GM12878 (cell line): ENCODE measurements around the gene PRKN. TPM values are rescaled to one million over a fixed set of nuclear protein-coding genes. Genes with fewer than 3 reads are reported as not detected.

ENCODE experiments used
- ATAC-seq: fragments of 200-7000 bp; cut with Tn5 transposase; 3 replicates; pipeline ENCODE4 v1.9.1; 2020; ENCODE audit warnings: mild to moderate bottlenecking, moderate library complexity
- BruUV-seq: library from RNA; stranded (reverse); fragments of 400-500 nt; replicated peaks from 2 replicates; lab custom pipeline; 2021; lab: Mats Ljungman, UMichigan
- CTCF ChIA-PET: fragments of 300-600 bp; sonication (Branson Sonifier 250); formaldehyde crosslinking; extraction: SDS; loops from one replicate; lab custom pipeline; 2021; ENCODE audit warnings: inconsistent platforms; lab: Yijun Ruan, JAX
- POLR2A ChIA-PET: fragments of 350-600 bp; formaldehyde crosslinking; extraction: SDS; loops from one replicate; lab custom pipeline; 2021; ENCODE audit warnings: inconsistent platforms; lab: Charles Lee
- RAD21 ChIA-PET: fragments of 300-600 bp; sonication (Branson Sonifier 250); formaldehyde crosslinking; loops from one replicate; lab custom pipeline; 2023; ENCODE audit warnings: antibody characterized with exemption; ENCODE audit not compliant: unreplicated experiment; lab: Charles Lee
- SMC1A ChIA-PET: fragments of 300-600 bp; sonication (Branson Sonifier 250); formaldehyde crosslinking; loops from one replicate; lab custom pipeline; 2023; ENCODE audit not compliant: unreplicated experiment, uncharacterized antibody; lab: Charles Lee
- DNase-seq: peaks from one replicate; pipeline ENCODE4 v3.0.0-alpha.2; 2011; ENCODE audit warnings: low read depth, low spot score
- FAIRE-seq: peaks from 3 replicates; lab custom pipeline; 2011; peaks lifted over from hg19 to GRCh38; lab: Jason Lieb, UNC
- H2AFZ ChIP-seq: 2 replicates; pipeline ENCODE4 v1.6.0; 2011; ENCODE audit warnings: low read depth, low read length, control low read depth; ENCODE audit not compliant: control insufficient read depth
- H3K27ac ChIP-seq: 2 replicates; pipeline ENCODE4 v1.5.1; 2011; ENCODE audit warnings: control low read depth; ENCODE audit not compliant: control insufficient read depth, insufficient read depth
- H3K27me3 ChIP-seq, 2 experiments: replicated peaks in 1 of 2; 2 replicates each; pipeline versions ENCODE4 v1.6.0 to v1.6.1; 2011; ENCODE audit warnings: low read length in 1 of 2; ENCODE audit not compliant: control insufficient read depth in 2 of 2, insufficient read depth in 2 of 2
- H3K36me3 ChIP-seq, 2 experiments: 2 replicates each; pipeline ENCODE4 v1.5.1; 2011; ENCODE audit warnings: low read length in 1 of 2; ENCODE audit not compliant: control insufficient read depth in 2 of 2, insufficient read depth in 2 of 2
- H3K4me1 ChIP-seq: 2 replicates; pipeline ENCODE4 v1.6.1; 2011; ENCODE audit warnings: mild to moderate bottlenecking, low read length, moderate library complexity, mixed read lengths; ENCODE audit not compliant: control insufficient read depth, insufficient read depth
- H3K4me2 ChIP-seq: 2 replicates; pipeline ENCODE4 v1.6.0; 2011; ENCODE audit warnings: control low read depth; ENCODE audit not compliant: control insufficient read depth, insufficient read depth
- H3K4me3 ChIP-seq: fragments of 200-600 bp; sonication (generic); 2 replicates; pipeline ENCODE4 v1.5.1; 2016
- H3K79me2 ChIP-seq: 2 replicates; pipeline ENCODE4 v1.6.0; 2011; ENCODE audit warnings: low read length; ENCODE audit not compliant: control insufficient read depth, insufficient read depth
- H3K9ac ChIP-seq: 2 replicates; pipeline ENCODE4 v1.8.0; 2011; ENCODE audit warnings: low read length, control low read depth, mixed read lengths; ENCODE audit not compliant: control insufficient read depth, insufficient read depth
- H3K9me3 ChIP-seq: replicated peaks from 3 replicates; pipeline ENCODE4 v1.5.1; 2011; ENCODE audit warnings: mild to moderate bottlenecking, low read length; ENCODE audit not compliant: control insufficient read depth, insufficient read depth
- H4K20me1 ChIP-seq: 2 replicates; pipeline ENCODE4 v1.6.0; 2011; ENCODE audit not compliant: control insufficient read depth, insufficient read depth
- BCL11A ChIP-seq: IDR thresholded peaks from 2 replicates; pipeline ENCODE4 v1.6.1; 2011; ENCODE audit warnings: low read depth, low read length
- CBX5 ChIP-seq: sonication (generic); IDR thresholded peaks from 2 replicates; pipeline ENCODE4 v1.6.1; 2016; ENCODE audit warnings: low read depth, moderate library complexity, mild to moderate bottlenecking, inconsistent platforms
- E2F8 ChIP-seq: fragments of 450-650 bp; IDR thresholded peaks from 2 replicates; pipeline ENCODE4 v1.6.1; 2018; ENCODE audit warnings: mild to moderate bottlenecking, low read depth, moderate library complexity; ENCODE audit not compliant: partially characterized antibody
- EZH2 ChIP-seq: IDR thresholded peaks from 2 replicates; pipeline ENCODE4 v1.6.1; 2012; ENCODE audit warnings: low read depth, mild to moderate bottlenecking, control low read depth, inconsistent platforms, low read length, borderline replicate concordance; ENCODE audit not compliant: control insufficient read depth
- GATAD2B ChIP-seq: fragments of 450-650 bp; conservative IDR thresholded peaks from 2 replicates; pipeline ENCODE4 v1.6.1; 2017; ENCODE audit warnings: low read depth, mild to moderate bottlenecking, moderate library complexity
- NKRF ChIP-seq: fragments of 450-650 bp; conservative IDR thresholded peaks from 2 replicates; pipeline ENCODE4 v1.6.1; 2017; ENCODE audit warnings: mild to moderate bottlenecking, moderate library complexity
- NR2C1 ChIP-seq: fragments of 450-650 bp; IDR thresholded peaks from 2 replicates; pipeline ENCODE4 v1.6.1; 2017; ENCODE audit warnings: antibody characterized with exemption, mild to moderate bottlenecking, moderate library complexity
- PAX5 ChIP-seq: IDR thresholded peaks from 2 replicates; pipeline ENCODE4 v1.6.1; 2011; ENCODE audit warnings: low read depth, low read length, borderline replicate concordance
- RB1 ChIP-seq: fragments of 450-650 bp; formaldehyde crosslinking; IDR thresholded peaks from 2 replicates; pipeline ENCODE4 v1.6.1; 2017; ENCODE audit warnings: mild to moderate bottlenecking, borderline replicate concordance
- REST ChIP-seq: IDR thresholded peaks from 2 replicates; pipeline ENCODE4 v1.6.1; 2012; ENCODE audit warnings: mild to moderate bottlenecking, low read depth, low read length
- RUNX3 ChIP-seq: IDR thresholded peaks from 2 replicates; pipeline ENCODE4 v1.6.1; 2012; ENCODE audit warnings: low read length, inconsistent platforms
- SUZ12 ChIP-seq: fragments of 200-600 bp; sonication (generic); IDR thresholded peaks from one replicate; pipeline ENCODE4 v1.6.1; 2018; ENCODE audit warnings: antibody characterized with exemption, mild to moderate bottlenecking; ENCODE audit not compliant: unreplicated experiment
- TBL1XR1 ChIP-seq: IDR thresholded peaks from 2 replicates; pipeline ENCODE4 v1.6.1; 2012; ENCODE audit warnings: low read depth, low read length, improper control_type of control experiment
- USF2 ChIP-seq: IDR thresholded peaks from 2 replicates; pipeline ENCODE4 v1.6.1; 2011; ENCODE audit warnings: low read depth, low read length, improper control_type of control experiment, borderline replicate concordance
- ZNF207 ChIP-seq: fragments of 450-650 bp; IDR thresholded peaks from 2 replicates; pipeline ENCODE4 v1.6.1; 2014; ENCODE audit warnings: antibody characterized with exemption, mild to moderate bottlenecking, borderline replicate concordance
- WGBS: methylation state at CpG from one replicate; pipeline ENCODE4 v1.1.6; 2016; ENCODE audit warnings: low lambda C conversion rate; ENCODE audit not compliant: insufficient replicate concordance, insufficient coverage; ENCODE audit errors: missing lambda C conversion rate; 5-methylcytosine and 5-hydroxymethylcytosine counted together
- in situ Hi-C: fragments of 300-500 bp; cut with MboI; formaldehyde crosslinking; loops from 9 replicates; pipeline ENCODE4 v1.14.3; 2018; ENCODE audit warnings: mixed read lengths
- intact Hi-C: fragments of 100-400 bp; cut with micrococcal nuclease; formaldehyde crosslinking; loops from one replicate; pipeline ENCODE4 v1.14.2; 2022; ENCODE audit not compliant: unreplicated experiment
- polyA plus RNA-seq, 11 experiments: library from polyadenylated mRNA; depleted of rRNA in 4 of 11; unstranded in 6 of 11; stranded (reverse) in 5 of 11; fragments of >200 nt; fragmentation: Nextera tagmentation in 4 of 11; fragmentation: Illumina TruSeq in 1 of 11; extraction: Ambion mirVana in 4 of 11; extraction: Trizol in 1 of 11; gene quantifications; 1 replicate in 1 of 11; 2 replicates in 10 of 11; pipeline versions ENCODE4 v1.2.1 to v1.2.3, GENCODE V29; 2011 to 2016; ENCODE audit warnings: inconsistent platforms in 2 of 11, missing spikeins in 2 of 11, low read depth in 1 of 11
- total RNA-seq, 4 experiments: library from RNA; depleted of rRNA in 3 of 4; stranded (reverse); fragments of >200 nt in 3 of 4; fragmentation: Illumina TruSeq in 1 of 4; extraction: Trizol in 1 of 4; gene quantifications; 2 replicates each; pipeline versions ENCODE4 v1.2.1 to v1.2.3, GENCODE V29; 2013 to 2021

Gene PRKN
- total and polyA plus RNA-seq, 10 of the 15 experiments (the other 5 are each of a cell fraction or from before 2014, with no cell fraction given), result 0.06 to 0.09 TPM; not detected in 8

- TF ChIP-seq REST (no peak), RB1 (no peak), GATAD2B (no peak), EZH2 (no peak), TBL1XR1 (no peak), SUZ12 (no peak), CBX5 (no peak), NR2C1 (no peak), PAX5 (no peak)
Measured at GRCh38 chr6:161494566-161494965, 1233.0 kb downstream of the PRKN start (continued).

- intact Hi-C loops, result no loop called here
- TF ChIP-seq ZNF207 (no peak), USF2 (no peak), NKRF (no peak), E2F8 (no peak), RUNX3 (no peak), BCL11A (no peak)
Measured at GRCh38 chr6:161493576-161494118, 1233.9 kb downstream of the PRKN start.

More at GRCh38 chr6:161493576-161494118, 1233.9 kb downstream of the PRKN start:
- Histone ChIP-seq H3K4me3 (no peak overlapping the region), H4K20me1 (no peaks in the 10 kb centered on the region), H2AFZ (no peak overlapping the region), H3K4me1 (no peaks in the 10 kb centered on the region), H3K9ac (no peak overlapping the region), H3K27ac (no peak overlapping the region), H3K4me2 (no peak overlapping the region), H3K27me3 (no peaks in the 10 kb centered on the region), H3K36me3 (no peaks in the 10 kb centered on the region), H3K79me2 (no peaks in the 10 kb centered on the region), H3K9me3 (no peaks in the 10 kb centered on the region)
- in situ Hi-C loops, result no loop called here
- no peak for FAIRE-seq
- POLR2A ChIA-PET, result no interaction called here
- RAD21 ChIA-PET, result no interaction called here
- 42% methylated on average over 13 of the region's 13 CpGs for WGBS
- ATAC-seq, result no peak
- SMC1A ChIA-PET, result no interaction called here
- DNase-seq, result no peak
- no TSS peak for BruUV-seq
- CTCF ChIA-PET, result no interaction called here
